PFSK-1 (cell line): ENCODE data around the gene NOX5.

Experiments
- FOXP2 ChIP-seq: optimal IDR thresholded peaks from 2 replicates; pipeline ENCODE3; 2011; ENCODE audit warnings: borderline replicate concordance, control low read depth, inconsistent platforms; ENCODE audit not compliant: insufficient read depth; ENCODE audit errors: extremely low read length, extremely low read depth
- POLR2AphosphoS5 ChIP-seq: IDR thresholded peaks from 2 replicates; pipeline ENCODE4 v1.6.1; 2012; ENCODE audit warnings: low read depth, mild to moderate bottlenecking, control low read depth, low read length, moderate library complexity
- REST ChIP-seq, 2 experiments: IDR thresholded peaks; 2 replicates each; pipeline versions ENCODE4 v1.6.1 to v1.8.0; 2011 to 2012; ENCODE audit warnings: low read depth in 2 of 2, low read length in 2 of 2, control low read depth in 1 of 2, inconsistent platforms in 1 of 2, mild to moderate bottlenecking in 1 of 2, moderate library complexity in 1 of 2; ENCODE audit not compliant: insufficient read depth in 1 of 2
- SIN3A ChIP-seq: IDR thresholded peaks from 2 replicates; pipeline ENCODE4 v1.6.1; 2012; ENCODE audit warnings: mild to moderate bottlenecking, low read length, moderate library complexity, borderline replicate concordance; ENCODE audit not compliant: insufficient read depth
- TAF1 ChIP-seq: IDR thresholded peaks from 2 replicates; pipeline ENCODE4 v1.6.1; 2012; ENCODE audit warnings: low read length, control low read depth, borderline replicate concordance; ENCODE audit not compliant: insufficient read depth

NOX5 gene

GRCh38 chr15:68997050-68997449, 17.4 kb upstream of the NOX5 start:
- no peak for TF ChIP-seq SIN3A
- TF ChIP-seq POLR2AphosphoS5 = no peak
- no peak for TF ChIP-seq FOXP2
- no peak for TF ChIP-seq REST (IDR thresholded peaks at IDR 0.05; ENCODE audit: insufficient read depth in 1 of 2, low read depth in 2 of 2, low read length in 2 of 2)
- no peak for TF ChIP-seq TAF1

- TF ChIP-seq FOXP2 (no peak), SIN3A (no peak), REST (IDR thresholded peaks at IDR 0.05; ENCODE audit: insufficient read depth in 1 of 2, low read depth in 2 of 2, low read length in 2 of 2) (no peak), POLR2AphosphoS5 (no peak), TAF1 (no peak)
These were observed 16.3 kb upstream of the NOX5 start for GRCh38 chr15:68997930-68998777.

- TF ChIP-seq SIN3A (no peak), TAF1 (no peak), FOXP2 (no peak), POLR2AphosphoS5 (no peak), REST (IDR thresholded peaks at IDR 0.05; ENCODE audit: insufficient read depth in 1 of 2, low read depth in 2 of 2, low read length in 2 of 2) (no peak)
These were observed 15.4 kb upstream of the NOX5 start for GRCh38 chr15:68999091-68999490.

- no peak for TF ChIP-seq FOXP2
- TF ChIP-seq TAF1 = no peak
- TF ChIP-seq SIN3A = no peak
- TF ChIP-seq POLR2AphosphoS5 = no peak
- no peak for TF ChIP-seq REST (IDR thresholded peaks at IDR 0.05; ENCODE audit: insufficient read depth in 1 of 2, low read depth in 2 of 2, low read length in 2 of 2)
These were observed 14.4 kb upstream of the NOX5 start for GRCh38 chr15:69000091-69000490.
